Measurements from ENCODE around the gene AKAP11. TPM values are rescaled to one million over a fixed set of nuclear protein-coding genes. Genes with fewer than 3 reads are reported as not detected.

The AKAP11 gene
- total RNA-seq, 2 experiments from 2014 or later: 18.0 to 18.4 TPM

DNA sequence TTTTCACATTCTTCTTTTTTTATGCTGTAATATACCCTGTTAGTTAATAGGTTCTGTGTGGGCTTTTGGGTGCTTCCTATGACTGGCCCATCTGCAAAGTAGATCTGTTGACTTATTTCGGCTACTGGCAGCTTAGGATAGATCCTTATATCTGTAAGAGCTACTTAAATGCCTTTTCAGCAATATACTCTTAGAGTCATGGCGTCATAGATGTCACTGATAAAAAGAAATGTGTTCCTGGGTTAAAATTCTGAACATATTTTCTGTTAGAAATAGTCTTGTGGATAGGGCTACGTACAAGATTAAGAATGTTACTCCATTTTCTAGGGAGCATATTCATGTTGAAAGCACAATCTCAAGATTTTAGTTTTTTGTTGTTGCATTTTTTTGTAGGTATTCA lies 4.7 kb downstream of the AKAP11 start:
- H3K27ac Mint-ChIP-seq: no peak overlapping the region
- POLR2A ChIA-PET: no interaction called here
- CTCF ChIA-PET: no interaction called here
- peaks cover 35% of the 10 kb centered on the region for H3K4me1 ChIP-seq (ENCODE audit: insufficient read depth, low read length)
- H3K36me3 ChIP-seq (ENCODE audit: insufficient read depth, low read length): no peaks in the 10 kb centered on the region
- no peaks in the 10 kb centered on the region for H3K27me3 Mint-ChIP-seq
- no peaks in the 10 kb centered on the region for H3K27me3 ChIP-seq (ENCODE audit: control insufficient read depth in 1 of 2, insufficient read depth in 2 of 2, low read length in 2 of 2)
- intact Hi-C loops (cut with DNase I, micrococcal nuclease): loop anchor here (10.0 kb wide), 2 partner anchors 118 to 1262 kb away; partner anchors contain the start of gene ELF1 (in 1 of the 2)
- H3K27ac ChIP-seq (ENCODE audit: low read depth in 1 of 2, low read length in 2 of 2): no peak overlapping the region
- H3K4me3 Mint-ChIP-seq: peak overlapping the region; percentile 75
- DNase-seq: no peak
- peaks cover 18% of the 10 kb centered on the region for H3K36me3 Mint-ChIP-seq (ENCODE audit: low read depth)
- no peaks in the 10 kb centered on the region for H3K9me3 Mint-ChIP-seq
- peaks cover 41% of the 10 kb centered on the region for H3K4me1 Mint-ChIP-seq (ENCODE audit: low read depth)
- no peaks in the 10 kb centered on the region for H3K9me3 ChIP-seq (ENCODE audit: control insufficient read depth in 1 of 2, insufficient read depth in 1 of 2, low read length in 2 of 2)
- no peak overlapping the region for H3K4me3 ChIP-seq (ENCODE audit: low read length)
- TF ChIP-seq, protein P1, sequence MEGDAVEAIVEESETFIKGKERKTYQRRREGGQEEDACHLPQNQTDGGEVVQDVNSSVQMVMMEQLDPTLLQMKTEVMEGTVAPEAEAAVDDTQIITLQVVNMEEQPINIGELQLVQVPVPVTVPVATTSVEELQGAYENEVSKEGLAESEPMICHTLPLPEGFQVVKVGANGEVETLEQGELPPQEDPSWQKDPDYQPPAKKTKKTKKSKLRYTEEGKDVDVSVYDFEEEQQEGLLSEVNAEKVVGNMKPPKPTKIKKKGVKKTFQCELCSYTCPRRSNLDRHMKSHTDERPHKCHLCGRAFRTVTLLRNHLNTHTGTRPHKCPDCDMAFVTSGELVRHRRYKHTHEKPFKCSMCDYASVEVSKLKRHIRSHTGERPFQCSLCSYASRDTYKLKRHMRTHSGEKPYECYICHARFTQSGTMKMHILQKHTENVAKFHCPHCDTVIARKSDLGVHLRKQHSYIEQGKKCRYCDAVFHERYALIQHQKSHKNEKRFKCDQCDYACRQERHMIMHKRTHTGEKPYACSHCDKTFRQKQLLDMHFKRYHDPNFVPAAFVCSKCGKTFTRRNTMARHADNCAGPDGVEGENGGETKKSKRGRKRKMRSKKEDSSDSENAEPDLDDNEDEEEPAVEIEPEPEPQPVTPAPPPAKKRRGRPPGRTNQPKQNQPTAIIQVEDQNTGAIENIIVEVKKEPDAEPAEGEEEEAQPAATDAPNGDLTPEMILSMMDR (IDR thresholded peaks at IDR 0.05): no peak
- no peak for ATAC-seq (ENCODE audit: poor library complexity)

DNA sequence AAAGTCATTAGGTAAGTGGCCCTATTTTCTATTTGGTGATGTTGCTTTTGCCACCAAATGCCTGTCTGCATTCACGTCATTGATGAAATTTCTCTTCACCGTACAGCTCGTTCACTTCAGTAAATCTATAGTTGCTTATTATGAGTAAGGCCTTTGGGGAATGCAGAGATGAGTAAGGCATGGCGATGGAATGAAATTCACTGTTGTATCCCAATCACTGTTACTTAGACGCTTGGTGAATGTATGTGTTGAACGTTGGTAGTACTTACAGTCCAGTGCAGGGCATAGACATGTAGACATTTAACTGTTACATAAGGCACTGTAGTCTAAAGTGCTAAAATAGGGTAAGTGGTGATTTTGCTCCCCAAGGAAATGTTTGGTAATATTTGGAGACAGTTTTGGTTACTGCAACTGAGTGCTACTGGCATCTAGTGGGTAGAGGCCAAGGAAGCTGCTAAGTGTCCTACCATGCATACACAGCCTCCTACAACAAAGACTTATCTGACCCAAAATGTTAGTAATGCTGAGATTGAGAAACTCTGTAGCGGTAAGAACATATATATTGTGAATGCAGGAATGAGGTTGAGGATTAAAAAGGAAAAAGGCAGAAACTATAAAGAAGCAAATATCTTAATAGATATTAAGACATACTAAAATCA lies 5.8 kb downstream of the AKAP11 start:
- ATAC-seq (ENCODE audit: poor library complexity) (no peak), DNase-seq (no peak)
- ChIA-PET CTCF (interaction anchor here (0.6 kb wide), 1 partner anchor 60 kb away, joined by 3 read pairs; no protein-coding TSS in a partner anchor), POLR2A (interaction anchor here (0.5 kb wide), 1 partner anchor 29 kb away, joined by 3 read pairs; no protein-coding TSS in a partner anchor)
- H3K27me3 ChIP-seq (ENCODE audit: control insufficient read depth in 1 of 2, insufficient read depth in 2 of 2, low read length in 2 of 2): no peaks in the 10 kb centered on the region
- intact Hi-C loops (cut with DNase I, micrococcal nuclease): loop anchor here (10.0 kb wide), 2 partner anchors 117 to 1263 kb away; partner anchors contain the start of gene ELF1 (in 1 of the 2)
- TF ChIP-seq, protein P1 (IDR thresholded peaks at IDR 0.05): no peak
- no peaks in the 10 kb centered on the region for H3K9me3 Mint-ChIP-seq
- H3K9me3 ChIP-seq (ENCODE audit: control insufficient read depth in 1 of 2, insufficient read depth in 1 of 2, low read length in 2 of 2): no peaks in the 10 kb centered on the region
- H3K4me1 ChIP-seq (ENCODE audit: insufficient read depth, low read length): peaks cover 31% of the 10 kb centered on the region
- H3K27me3 Mint-ChIP-seq: no peaks in the 10 kb centered on the region
- H3K36me3 Mint-ChIP-seq (ENCODE audit: low read depth): peaks cover 11% of the 10 kb centered on the region
- peak overlapping the region in 1 of 2 donors; percentile 15 for H3K27ac ChIP-seq (ENCODE audit: low read depth in 1 of 2, low read length in 2 of 2)
- no peaks in the 10 kb centered on the region for H3K36me3 ChIP-seq (ENCODE audit: insufficient read depth, low read length)
- H3K4me3 Mint-ChIP-seq: peak overlapping the region; percentile 47
- H3K4me1 Mint-ChIP-seq (ENCODE audit: low read depth): peaks cover 40% of the 10 kb centered on the region
- H3K4me3 ChIP-seq (ENCODE audit: low read length): no peak overlapping the region
- no peak overlapping the region for H3K27ac Mint-ChIP-seq

DNA sequence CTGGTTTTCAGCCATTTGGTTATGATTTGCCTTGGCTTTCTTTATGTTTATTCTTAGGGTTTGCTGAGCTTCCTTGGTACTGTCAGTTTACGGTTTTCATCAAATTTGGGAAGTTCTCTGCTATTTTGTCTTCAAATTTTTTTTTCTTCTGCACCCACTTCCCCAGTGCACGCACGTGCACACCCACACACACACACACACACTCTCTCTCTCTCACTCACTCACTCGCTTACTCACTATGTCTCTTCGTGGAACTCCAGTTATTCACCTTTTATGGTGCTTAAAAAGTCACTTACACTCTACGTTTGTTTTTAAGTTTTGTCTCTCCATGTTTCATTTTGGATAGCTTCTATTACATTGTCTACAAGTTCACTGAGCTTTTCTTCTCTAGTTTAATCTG lies 7.1 kb downstream of the AKAP11 start:
- POLR2A ChIA-PET: interaction anchor here (0.7 kb wide), 1 partner anchor 115 kb away, joined by 5 read pairs; no protein-coding TSS in a partner anchor
- H3K36me3 ChIP-seq (ENCODE audit: insufficient read depth, low read length): no peaks in the 10 kb centered on the region
- CTCF ChIA-PET: no interaction called here
- intact Hi-C loops (cut with DNase I, micrococcal nuclease): loop anchor here (10.0 kb wide), 2 partner anchors 116 to 1264 kb away; partner anchors contain the start of gene ELF1 (in 1 of the 2)
- H3K9me3 ChIP-seq (ENCODE audit: control insufficient read depth in 1 of 2, insufficient read depth in 1 of 2, low read length in 2 of 2): no peaks in the 10 kb centered on the region
- Mint-ChIP-seq H3K4me3 (no peak overlapping the region), H3K9me3 (no peaks in the 10 kb centered on the region), H3K27me3 (no peaks in the 10 kb centered on the region), H3K27ac (no peak overlapping the region), H3K36me3 (ENCODE audit: low read depth) (peaks cover 14% of the 10 kb centered on the region), H3K4me1 (ENCODE audit: low read depth) (peaks cover 40% of the 10 kb centered on the region)
- DNase-seq (peak in 4 of 14 experiments; percentile 32 to 49 (median 44)), ATAC-seq (ENCODE audit: poor library complexity) (no peak)
- no peak overlapping the region for H3K27ac ChIP-seq (ENCODE audit: low read depth in 1 of 2, low read length in 2 of 2)
- no peaks in the 10 kb centered on the region for H3K27me3 ChIP-seq (ENCODE audit: control insufficient read depth in 1 of 2, insufficient read depth in 2 of 2, low read length in 2 of 2)
- TF ChIP-seq, protein P1 (IDR thresholded peaks at IDR 0.05): no peak
- H3K4me1 ChIP-seq (ENCODE audit: insufficient read depth, low read length): peaks cover 24% of the 10 kb centered on the region
- H3K4me3 ChIP-seq (ENCODE audit: low read length): no peak overlapping the region

All from CD4-positive, alpha-beta T cell (primary cell).